NCI-H82 treated with DMSO at 0.1 percent for 48 hours (cell line): ENCODE measurements around the gene CCNB2.

Experiments used
- DNase-seq: peaks from one replicate; lab custom pipeline; 2025; ENCODE audit not compliant: unreplicated experiment; lab: John Stamatoyannopoulos, UW

The CCNB2 gene

GRCh38 chr15:59165726-59166125 lies 60.8 kb downstream of the CCNB2 start:
- DNase-seq = no peak

GRCh38 chr15:59166166-59166565 lies 61.2 kb downstream of the CCNB2 start:
- no peak for DNase-seq

- DNase-seq = no peak
Measured at GRCh38 chr15:59166601-59167265, 61.8 kb downstream of the CCNB2 start.

- DNase-seq = no peak
Measured at GRCh38 chr15:59168536-59168935, 63.6 kb downstream of the CCNB2 start.

GRCh38 chr15:59169251-59169708 lies 64.3 kb downstream of the CCNB2 start:
- DNase-seq = no peak

- DNase-seq = no peak
Measured at GRCh38 chr15:59170295-59171066, 65.5 kb downstream of the CCNB2 start.

GRCh38 chr15:59171067-59171397 lies 66.1 kb downstream of the CCNB2 start:
- no peak for DNase-seq

- no peak for DNase-seq
Measured at GRCh38 chr15:59172289-59172901, 67.4 kb downstream of the CCNB2 start.

GRCh38 chr15:59173194-59173593 lies 68.2 kb downstream of the CCNB2 start:
- DNase-seq = no peak

GRCh38 chr15:59174151-59174834 lies 69.3 kb downstream of the CCNB2 start:
- DNase-seq = no peak
